Dedifferentiated amniotic fluid mesenchymal stem cell (primary cell): ENCODE measurements around the gene APEH.
"Not testable (repeated sequence)": the region's sequence is repeated elsewhere in the genome, so short reads cannot be mapped to it uniquely, and the experiment has no call there.

Experiments
- DNase-seq: peaks from one replicate; pipeline ENCODE4 v3.0.0-alpha.2; 2016; ENCODE audit errors: extremely low spot score

The APEH gene

GRCh38 chr3:49689908-49690624, 15.9 kb downstream of the APEH start:
- DNase-seq, result not testable (repeated sequence)

- DNase-seq, result not testable (repeated sequence)
Measured at GRCh38 chr3:49690856-49691255, 16.7 kb downstream of the APEH start.

- DNase-seq, result not testable (repeated sequence)
Measured at GRCh38 chr3:49691481-49691880, 17.3 kb downstream of the APEH start.

- DNase-seq, result not testable (repeated sequence)
Measured at GRCh38 chr3:49694409-49695070, 20.4 kb downstream of the APEH start.

- DNase-seq, result not testable (repeated sequence)
Measured at GRCh38 chr3:49695350-49696015, 21.3 kb downstream of the APEH start.

GRCh38 chr3:49699281-49699979, 25.3 kb downstream of the APEH start:
- DNase-seq, result no peak

GRCh38 chr3:49700014-49700413, 25.9 kb downstream of the APEH start:
- no peak for DNase-seq

- no peak for DNase-seq
Measured at GRCh38 chr3:49700453-49701128, 26.4 kb downstream of the APEH start.

- DNase-seq, result no peak
Measured at GRCh38 chr3:49701388-49702077, 27.4 kb downstream of the APEH start.

- no peak for DNase-seq
Measured at GRCh38 chr3:49702672-49703071, 28.5 kb downstream of the APEH start.

- peak; percentile 32 for DNase-seq
Measured at GRCh38 chr3:49703443-49703927, 29.3 kb downstream of the APEH start.

GRCh38 chr3:49703956-49704355, 29.8 kb downstream of the APEH start:
- DNase-seq, result no peak

GRCh38 chr3:49704629-49705028, 30.5 kb downstream of the APEH start:
- no peak for DNase-seq

GRCh38 chr3:49705390-49705960, 31.3 kb downstream of the APEH start:
- DNase-seq, result no peak

- no peak for DNase-seq
Measured at GRCh38 chr3:49706456-49707112, 32.4 kb downstream of the APEH start.

GRCh38 chr3:49707113-49707480, 32.9 kb downstream of the APEH start:
- no peak for DNase-seq

- no peak for DNase-seq
Measured at GRCh38 chr3:49709852-49710251, 35.7 kb downstream of the APEH start.

- DNase-seq, result no peak
Measured at GRCh38 chr3:49711489-49711888, 37.3 kb downstream of the APEH start.

GRCh38 chr3:49712166-49712565, 38.0 kb downstream of the APEH start:
- no peak for DNase-seq
